Stimulated activated CD8-positive, alpha-beta memory T cell treated with anti-CD3 and anti-CD28 coated beads, Interleukin-7, amount 100 ng/mL, for 48 hours (primary cell): ENCODE results near the gene SPHK2.
"Not testable (repeated sequence)": the region's sequence is repeated elsewhere in the genome, so short reads cannot be mapped to it uniquely, and the experiment has no call there.

Source experiments
- DNase-seq, 2 donors: peaks; one replicate each; pipeline ENCODE4 v3.0.0-alpha.2; 2020; ENCODE audit warnings: low read depth in 1 of 2; ENCODE audit errors: extremely low read depth in 1 of 2

SPHK2 gene

GRCh38 chr19:48623556-48624066 lies 4.3 kb downstream of the SPHK2 start:
- no peak for DNase-seq

- peak; percentile 97 to 98 for DNase-seq
Measured at GRCh38 chr19:48624067-48624594, 4.8 kb downstream of the SPHK2 start.

GRCh38 chr19:48624791-48625723 lies 5.8 kb downstream of the SPHK2 start:
- DNase-seq, result no peak

- DNase-seq, result no peak
Measured at GRCh38 chr19:48625891-48626327, 6.6 kb downstream of the SPHK2 start.

GRCh38 chr19:48627201-48627864 lies 8.0 kb downstream of the SPHK2 start:
- DNase-seq, result no peak

- DNase-seq, result no peak
Measured at GRCh38 chr19:48627865-48628314, 8.6 kb downstream of the SPHK2 start.

- no peak for DNase-seq
Measured at GRCh38 chr19:48628486-48629296, 9.4 kb downstream of the SPHK2 start.

GRCh38 chr19:48629297-48629598 lies 9.9 kb downstream of the SPHK2 start:
- DNase-seq, result no peak

GRCh38 chr19:48629599-48630295 lies 10.4 kb downstream of the SPHK2 start:
- no peak for DNase-seq

- DNase-seq, result no peak
Measured at GRCh38 chr19:48630296-48631063, 11.2 kb downstream of the SPHK2 start.

GRCh38 chr19:48631225-48631624 lies 11.9 kb downstream of the SPHK2 start:
- DNase-seq, result no peak

- DNase-seq, result not testable (repeated sequence)
Measured at GRCh38 chr19:48632286-48632685, 13.0 kb downstream of the SPHK2 start.

GRCh38 chr19:48632692-48633147 lies 13.4 kb downstream of the SPHK2 start:
- no peak for DNase-seq

GRCh38 chr19:48633148-48634035 lies 14.1 kb downstream of the SPHK2 start:
- DNase-seq, result no peak

GRCh38 chr19:48634036-48634342 lies 14.7 kb downstream of the SPHK2 start:
- no peak for DNase-seq

- DNase-seq, result peak; percentile 86 to 93
Measured at GRCh38 chr19:48634424-48635262, 15.3 kb downstream of the SPHK2 start.

GRCh38 chr19:48635263-48635965 lies 16.1 kb downstream of the SPHK2 start:
- DNase-seq, result no peak
